ENCODE data around the gene SLC9A4. TPM values are rescaled to one million over a fixed set of nuclear protein-coding genes. Genes with fewer than 3 reads are reported as not detected.

Gene SLC9A4
- polyA plus RNA-seq, 1 donor from 2014 or later: 0.15 TPM

- H4K20me1 ChIP-seq (ENCODE audit: insufficient read depth): no peaks in the 10 kb centered on the region
- no peaks in the 10 kb centered on the region for H3K36me3 ChIP-seq (ENCODE audit: insufficient read depth, low read length)
- no peaks in the 10 kb centered on the region for H3K79me2 ChIP-seq (replicated peaks; ENCODE audit: insufficient read depth, low read length)
- H2AFZ ChIP-seq (ENCODE audit: low read depth, low read length): no peak overlapping the region
- no peaks in the 10 kb centered on the region for H3K9me2 ChIP-seq (ENCODE audit: insufficient read depth, low read length)
- H3F3A ChIP-seq (ENCODE audit: insufficient read depth, low read length, poor library complexity, severe bottlenecking): no peaks in the 10 kb centered on the region
- no peak overlapping the region for H3K4me3 ChIP-seq (ENCODE audit: low read length)
- peaks cover 3% of the 10 kb centered on the region for H3K9me3 ChIP-seq (ENCODE audit: low read length)
- H3K9ac ChIP-seq (ENCODE audit: low read length): no peak overlapping the region
- TF ChIP-seq POLR2AphosphoS5 (IDR thresholded peaks at IDR 0.05) (no peak), EP300 (conservative IDR thresholded peaks at IDR 0.05; ENCODE audit: poor library complexity, severe bottlenecking) (no peak), RAD21 (conservative IDR thresholded peaks at IDR 0.05) (no peak), EZH2 (IDR thresholded peaks at IDR 0.05; ENCODE audit: borderline replicate concordance, insufficient read depth, low read length, poor library complexity, severe bottlenecking) (no peak), CTCF (IDR thresholded peaks at IDR 0.05; ENCODE audit: poor library complexity, severe bottlenecking) (no peak), MXI1 (conservative IDR thresholded peaks at IDR 0.05; ENCODE audit: poor library complexity, severe bottlenecking) (no peak), REST (IDR thresholded peaks at IDR 0.05; ENCODE audit: borderline replicate concordance) (no peak), SMC3 (conservative IDR thresholded peaks at IDR 0.05; ENCODE audit: poor library complexity) (no peak), TAF1 (IDR thresholded peaks at IDR 0.05; ENCODE audit: low read depth) (no peak)
- H3K27me3 ChIP-seq (ENCODE audit: insufficient read depth, low read depth, low read length): no peaks in the 10 kb centered on the region
- H3K27ac ChIP-seq (ENCODE audit: low read length): no peak overlapping the region
- no peak overlapping the region for H3K4me2 ChIP-seq (ENCODE audit: low read length)
Observed at GRCh38 chr2:102551329-102552096, 78.5 kb downstream of the SLC9A4 start.

GRCh38 chr2:102553601-102554000 is 80.6 kb downstream of the SLC9A4 start:
- Histone ChIP-seq H3K36me3 (ENCODE audit: insufficient read depth, low read length) (no peaks in the 10 kb centered on the region), H2AFZ (ENCODE audit: low read depth, low read length) (no peak overlapping the region), H4K20me1 (ENCODE audit: insufficient read depth) (no peaks in the 10 kb centered on the region), H3K4me3 (ENCODE audit: low read length) (no peak overlapping the region), H3F3A (ENCODE audit: insufficient read depth, low read length, poor library complexity, severe bottlenecking) (no peaks in the 10 kb centered on the region), H3K27me3 (ENCODE audit: insufficient read depth, low read depth, low read length) (no peaks in the 10 kb centered on the region), H3K9me2 (ENCODE audit: insufficient read depth, low read length) (no peaks in the 10 kb centered on the region), H3K27ac (ENCODE audit: low read length) (no peak overlapping the region), H3K4me2 (ENCODE audit: low read length) (no peak overlapping the region), H3K9ac (ENCODE audit: low read length) (no peak overlapping the region), H3K9me3 (ENCODE audit: low read length) (peaks cover 3% of the 10 kb centered on the region), H3K79me2 (replicated peaks; ENCODE audit: insufficient read depth, low read length) (no peaks in the 10 kb centered on the region)
- TF ChIP-seq EP300 (conservative IDR thresholded peaks at IDR 0.05; ENCODE audit: poor library complexity, severe bottlenecking) (no peak), REST (IDR thresholded peaks at IDR 0.05; ENCODE audit: borderline replicate concordance) (no peak)
